Suprapubic skin (tissue), 4 donors: ENCODE results near the gene VMO1.

Experiments used
- CTCF ChIP-seq, 2 donors: fragments of 200-600 bp in 1 of 2; fragments of 450-650 bp in 1 of 2; sonication (generic) in 1 of 2; IDR thresholded peaks; one replicate each; pipeline ENCODE4 v1.5.1; 2016 to 2019; ENCODE audit warnings: antibody characterized with exemption in 2 of 2, mild to moderate bottlenecking in 1 of 2, moderate library complexity in 1 of 2
- POLR2A ChIP-seq, 2 donors: fragments of 450-650 bp; IDR thresholded peaks; one replicate each; pipeline ENCODE4 v1.6.1; 2017; ENCODE audit warnings: antibody characterized with exemption in 2 of 2, mild to moderate bottlenecking in 2 of 2, moderate library complexity in 2 of 2
- POLR2AphosphoS5 ChIP-seq, 3 donors: sonication (generic); formaldehyde crosslinking; IDR thresholded peaks; one replicate each; pipeline ENCODE4 v1.6.1; 2017; ENCODE audit warnings: antibody characterized with exemption in 3 of 3

GRCh38 chr17:4833941-4834680 is 47.9 kb upstream of the VMO1 start:
- TF ChIP-seq POLR2A (IDR thresholded peaks at IDR 0.05) (no peak), CTCF (IDR thresholded peaks at IDR 0.05) (no peak), POLR2AphosphoS5 (IDR thresholded peaks at IDR 0.05) (no peak)
